ENCODE results near the gene CENPF.

Gene CENPF

DNA sequence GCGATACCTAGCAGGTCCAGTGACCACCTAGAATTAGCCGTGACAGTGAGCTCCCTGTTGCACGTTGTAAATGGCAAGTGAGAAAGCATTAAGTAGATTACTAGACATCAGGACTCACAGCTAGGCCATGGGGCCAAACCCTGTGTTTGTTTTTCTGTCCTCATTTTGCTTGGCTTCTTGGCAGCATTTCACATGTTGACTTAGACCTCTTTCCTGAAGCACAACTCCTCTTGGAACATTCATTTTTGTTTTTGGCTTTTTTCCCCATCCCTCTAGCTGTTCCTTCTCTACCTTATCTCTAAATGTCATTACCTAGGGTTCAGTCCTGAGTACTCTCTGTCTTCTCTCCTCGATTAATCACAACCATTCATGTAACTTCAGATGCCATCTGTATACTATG lies 34.7 kb upstream of the CENPF start:
- Histone ChIP-seq H3K36me3 (ENCODE audit: control insufficient read depth, low read length) (no peaks in the 10 kb centered on the region), H3K9me2 (replicated peaks; ENCODE audit: control insufficient read depth, low read length) (no peaks in the 10 kb centered on the region), H3F3A (ENCODE audit: control insufficient read depth, insufficient read depth) (no peaks in the 10 kb centered on the region), H3K27me3 (ENCODE audit: control insufficient read depth, low read length) (0 out of 2 replicates have a peak, but pooled peaks cover 3% of the 10 kb centered on the region), H3K27ac (ENCODE audit: low read depth, low read length) (no peak overlapping the region), H3K4me1 (ENCODE audit: control insufficient read depth, low read length) (no peaks in the 10 kb centered on the region), H3K4me2 (ENCODE audit: low read length) (no peak overlapping the region), H3K79me2 (ENCODE audit: control insufficient read depth, low read length) (no peaks in the 10 kb centered on the region), H3K9me3 (ENCODE audit: control insufficient read depth, insufficient read depth, low read length) (no peaks in the 10 kb centered on the region), H4K20me1 (ENCODE audit: control insufficient read depth, insufficient read depth, low read depth, low read length) (no peaks in the 10 kb centered on the region), H3K4me3 (ENCODE audit: low read length) (no peak overlapping the region)
- TF ChIP-seq EZH2phosphoT487 (IDR thresholded peaks at IDR 0.05; ENCODE audit: borderline replicate concordance, low read length), result no peak
- TF ChIP-seq, protein P1, sequence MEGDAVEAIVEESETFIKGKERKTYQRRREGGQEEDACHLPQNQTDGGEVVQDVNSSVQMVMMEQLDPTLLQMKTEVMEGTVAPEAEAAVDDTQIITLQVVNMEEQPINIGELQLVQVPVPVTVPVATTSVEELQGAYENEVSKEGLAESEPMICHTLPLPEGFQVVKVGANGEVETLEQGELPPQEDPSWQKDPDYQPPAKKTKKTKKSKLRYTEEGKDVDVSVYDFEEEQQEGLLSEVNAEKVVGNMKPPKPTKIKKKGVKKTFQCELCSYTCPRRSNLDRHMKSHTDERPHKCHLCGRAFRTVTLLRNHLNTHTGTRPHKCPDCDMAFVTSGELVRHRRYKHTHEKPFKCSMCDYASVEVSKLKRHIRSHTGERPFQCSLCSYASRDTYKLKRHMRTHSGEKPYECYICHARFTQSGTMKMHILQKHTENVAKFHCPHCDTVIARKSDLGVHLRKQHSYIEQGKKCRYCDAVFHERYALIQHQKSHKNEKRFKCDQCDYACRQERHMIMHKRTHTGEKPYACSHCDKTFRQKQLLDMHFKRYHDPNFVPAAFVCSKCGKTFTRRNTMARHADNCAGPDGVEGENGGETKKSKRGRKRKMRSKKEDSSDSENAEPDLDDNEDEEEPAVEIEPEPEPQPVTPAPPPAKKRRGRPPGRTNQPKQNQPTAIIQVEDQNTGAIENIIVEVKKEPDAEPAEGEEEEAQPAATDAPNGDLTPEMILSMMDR (IDR thresholded peaks at IDR 0.05; ENCODE audit: low read depth, low read length, poor library complexity, severe bottlenecking), result no peak

DNA sequence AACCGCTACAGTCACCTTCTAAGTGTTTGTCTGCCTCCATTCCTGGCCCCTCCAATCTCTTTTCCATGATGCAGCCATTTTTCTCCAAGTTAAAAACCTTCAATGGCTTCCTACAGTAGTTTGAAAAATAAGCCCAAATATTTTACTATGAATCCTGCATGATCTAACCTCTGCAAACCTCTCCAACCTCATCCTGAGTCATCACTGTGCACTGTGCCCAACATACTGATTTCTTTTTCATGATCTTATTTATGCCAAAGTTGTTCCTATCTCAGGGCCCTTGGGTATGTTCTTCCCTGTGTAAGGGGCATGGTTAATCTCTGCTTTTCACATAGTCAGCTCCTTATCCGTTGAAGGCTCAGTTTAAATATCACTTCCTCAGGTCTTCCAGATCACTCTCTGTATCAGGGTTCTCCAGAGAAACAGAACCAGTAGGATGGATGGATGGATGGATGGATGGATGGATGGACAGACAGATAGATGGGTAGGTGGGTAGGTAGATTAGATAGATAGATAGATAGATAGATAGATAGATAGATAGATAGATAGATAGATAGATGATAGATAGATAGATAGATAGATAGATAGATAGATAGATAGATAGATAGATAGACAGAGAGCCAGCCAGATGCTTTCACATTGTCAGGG lies 33.5 kb upstream of the CENPF start:
- Histone ChIP-seq H3K9me3 (ENCODE audit: control insufficient read depth, insufficient read depth, low read length) (no peaks in the 10 kb centered on the region), H3K79me2 (ENCODE audit: control insufficient read depth, low read length) (no peaks in the 10 kb centered on the region), H4K20me1 (ENCODE audit: control insufficient read depth, insufficient read depth, low read depth, low read length) (no peaks in the 10 kb centered on the region), H3F3A (ENCODE audit: control insufficient read depth, insufficient read depth) (no peaks in the 10 kb centered on the region), H3K4me1 (ENCODE audit: control insufficient read depth, low read length) (no peaks in the 10 kb centered on the region), H3K4me3 (ENCODE audit: low read length) (no peak overlapping the region), H3K9me2 (replicated peaks; ENCODE audit: control insufficient read depth, low read length) (no peaks in the 10 kb centered on the region), H3K27ac (ENCODE audit: low read depth, low read length) (no peak overlapping the region), H3K4me2 (ENCODE audit: low read length) (no peak overlapping the region), H3K36me3 (ENCODE audit: control insufficient read depth, low read length) (no peaks in the 10 kb centered on the region), H3K27me3 (ENCODE audit: control insufficient read depth, low read length) (0 out of 2 replicates have a peak, but pooled peaks cover 3% of the 10 kb centered on the region)
- TF ChIP-seq EZH2phosphoT487 (IDR thresholded peaks at IDR 0.05; ENCODE audit: borderline replicate concordance, low read length), result no peak
- TF ChIP-seq, protein P1 (IDR thresholded peaks at IDR 0.05; ENCODE audit: low read depth, low read length, poor library complexity, severe bottlenecking), result no peak

DNA sequence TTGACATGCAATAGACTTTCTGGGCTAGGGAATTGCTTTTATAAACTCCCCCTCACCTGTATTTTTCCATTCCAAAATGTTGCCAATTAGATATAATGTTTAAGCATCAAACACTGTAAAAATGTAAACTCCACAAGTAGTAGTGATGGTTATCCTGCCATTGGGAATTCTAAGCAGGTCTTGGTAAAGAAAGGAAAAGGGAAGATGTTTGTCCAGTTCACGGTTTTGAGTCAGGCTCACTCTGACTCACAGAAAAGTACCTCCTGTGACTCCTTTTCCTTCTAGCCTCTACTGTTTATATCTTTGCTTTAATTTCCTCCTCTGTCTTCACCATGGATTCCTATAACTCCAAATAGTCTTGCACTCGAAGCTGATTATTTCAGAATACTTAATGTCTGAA lies 32.6 kb upstream of the CENPF start:
- no peak overlapping the region for H3K27ac ChIP-seq (ENCODE audit: low read depth, low read length)
- no peaks in the 10 kb centered on the region for H3K9me3 ChIP-seq (ENCODE audit: control insufficient read depth, insufficient read depth, low read length)
- no peaks in the 10 kb centered on the region for H3K79me2 ChIP-seq (ENCODE audit: control insufficient read depth, low read length)
- H3K9me2 ChIP-seq (replicated peaks; ENCODE audit: control insufficient read depth, low read length), result no peaks in the 10 kb centered on the region
- no peaks in the 10 kb centered on the region for H3K4me1 ChIP-seq (ENCODE audit: control insufficient read depth, low read length)
- TF ChIP-seq, protein P1 (IDR thresholded peaks at IDR 0.05; ENCODE audit: low read depth, low read length, poor library complexity, severe bottlenecking), result no peak
- TF ChIP-seq EZH2phosphoT487 (IDR thresholded peaks at IDR 0.05; ENCODE audit: borderline replicate concordance, low read length), result no peak
- H3K36me3 ChIP-seq (ENCODE audit: control insufficient read depth, low read length), result no peaks in the 10 kb centered on the region
- H3K27me3 ChIP-seq (ENCODE audit: control insufficient read depth, low read length), result 0 out of 2 replicates have a peak, but pooled peaks cover 3% of the 10 kb centered on the region
- H3K4me2 ChIP-seq (ENCODE audit: low read length), result no peak overlapping the region
- H3K4me3 ChIP-seq (ENCODE audit: low read length), result no peak overlapping the region
- H4K20me1 ChIP-seq (ENCODE audit: control insufficient read depth, insufficient read depth, low read depth, low read length), result no peaks in the 10 kb centered on the region
- no peaks in the 10 kb centered on the region for H3F3A ChIP-seq (ENCODE audit: control insufficient read depth, insufficient read depth)
